Measurements from ENCODE around the gene VAPB. TPM values are rescaled to one million over a fixed set of nuclear protein-coding genes. Genes with fewer than 3 reads are reported as not detected.
A peak's percentile ranks its signal among the peaks of the same experiment; 100 is the strongest.

VAPB gene
- total and polyA plus RNA-seq, 2 experiments from 2014 or later, result 8.8 to 37.0 TPM

DNA sequence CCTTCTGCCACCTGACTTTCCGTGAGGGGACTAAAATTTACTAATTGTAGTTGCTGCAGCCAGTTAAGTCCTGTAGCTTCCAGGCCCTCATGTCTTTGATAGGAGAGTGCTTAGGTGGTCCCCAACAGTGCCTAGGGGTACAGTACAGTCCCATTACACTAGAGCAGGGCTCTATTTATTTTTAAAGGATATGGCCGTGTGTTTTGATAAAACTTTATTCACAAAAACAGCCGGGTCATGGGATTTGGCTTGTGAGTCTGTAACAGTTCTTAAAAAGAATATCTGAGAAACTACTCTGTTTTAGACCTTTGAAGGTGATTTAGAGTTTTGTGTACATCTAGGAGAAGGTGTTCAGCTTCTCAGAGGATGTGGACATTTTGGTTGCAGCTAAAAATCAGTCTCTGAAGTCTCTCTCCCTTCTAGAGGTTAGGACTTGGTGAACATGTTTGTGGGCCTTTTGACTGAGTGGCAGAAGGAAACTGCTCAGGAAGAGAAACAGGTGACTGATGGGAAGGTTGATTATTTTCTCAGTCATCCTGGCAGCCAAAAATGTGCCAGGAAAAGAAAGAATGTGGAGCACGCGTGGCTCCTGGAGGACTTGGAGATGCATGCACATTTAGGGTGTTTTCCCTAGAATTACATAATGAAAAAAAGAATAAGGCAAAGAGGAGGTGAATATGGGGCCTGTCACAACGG is 57.4 kb downstream of the VAPB start:
- Histone ChIP-seq H3K4me3 (no peak overlapping the region), H3K27ac (no peak overlapping the region), H3K36me3 (ENCODE audit: low read depth) (peaks cover 24% of the 10 kb centered on the region; the same call in 1 of the 2 replicates), H3K9ac (no peak overlapping the region), H3K9me2 (ENCODE audit: insufficient read depth) (no peaks in the 10 kb centered on the region), H3K79me2 (ENCODE audit: insufficient read depth) (peaks cover 36% of the 10 kb centered on the region), H3K9me3 (ENCODE audit: low read depth) (no peaks in the 10 kb centered on the region), H3K27me3 (replicated peaks; ENCODE audit: insufficient read depth) (no peaks in the 10 kb centered on the region), H3K4me1 (ENCODE audit: insufficient read depth) (no peaks in the 10 kb centered on the region), H3F3A (ENCODE audit: insufficient read depth) (peaks cover 12% of the 10 kb centered on the region; the same call in 1 of the 2 replicates), H3K4me2 (ENCODE audit: unreplicated experiment) (no peak overlapping the region), H2AFZ (no peak overlapping the region), H4K20me1 (ENCODE audit: insufficient read depth) (no peaks in the 10 kb centered on the region; the same call in 1 of the 2 replicates)
- 75 to 79% methylated on average over 6 of the region's 6 CpGs for WGBS, 2 experiments (ENCODE audit: low coverage in 1 of 2, low lambda C conversion rate in 2 of 2, missing lambda C conversion rate in 2 of 2)
- no peak for DNase-seq
- no peak for TF ChIP-seq EZH2 (IDR thresholded peaks at IDR 0.05; ENCODE audit: insufficient read depth, poor library complexity, severe bottlenecking)
- in situ Hi-C loops (cut with MboI), result no loop called here

GRCh38 chr20:58446960-58447265 is 57.9 kb downstream of the VAPB start:
- no peak for DNase-seq
- no peak overlapping the region for H2AFZ ChIP-seq
- H3K79me2 ChIP-seq (ENCODE audit: insufficient read depth), result peaks cover 31% of the 10 kb centered on the region
- no peaks in the 10 kb centered on the region for H3K9me2 ChIP-seq (ENCODE audit: insufficient read depth)
- H3K9me3 ChIP-seq (ENCODE audit: low read depth), result no peaks in the 10 kb centered on the region
- no peaks in the 10 kb centered on the region for H3K27me3 ChIP-seq (replicated peaks; ENCODE audit: insufficient read depth)
- in situ Hi-C loops (cut with MboI), result no loop called here
- H3K27ac ChIP-seq, result no peak overlapping the region
- no peak overlapping the region for H3K4me2 ChIP-seq (ENCODE audit: unreplicated experiment)
- H4K20me1 ChIP-seq (ENCODE audit: insufficient read depth), result no peaks in the 10 kb centered on the region; the same call in 1 of the 2 replicates
- TF ChIP-seq EZH2 (IDR thresholded peaks at IDR 0.05; ENCODE audit: insufficient read depth, poor library complexity, severe bottlenecking) (no peak), EZH2phosphoT487 (IDR thresholded peaks at IDR 0.05; ENCODE audit: insufficient read depth, low read depth) (no peak)
- H3K36me3 ChIP-seq (ENCODE audit: low read depth), result peaks cover 24% of the 10 kb centered on the region; the same call in 1 of the 2 replicates
- H3K4me1 ChIP-seq (ENCODE audit: insufficient read depth), result no peaks in the 10 kb centered on the region
- no peak overlapping the region for H3K9ac ChIP-seq
- no peak overlapping the region for H3K4me3 ChIP-seq
- peaks cover 12% of the 10 kb centered on the region; the same call in 1 of the 2 replicates for H3F3A ChIP-seq (ENCODE audit: insufficient read depth)
- WGBS, 2 experiments (ENCODE audit: low coverage in 1 of 2, low lambda C conversion rate in 2 of 2, missing lambda C conversion rate in 2 of 2), result 76 to 78% methylated on average over 7 of the region's 7 CpGs

- DNase-seq, result peak; percentile 78
- in situ Hi-C loops (cut with MboI), result no loop called here
- H3K79me2 ChIP-seq (ENCODE audit: insufficient read depth), result peaks cover 22% of the 10 kb centered on the region
Observed at GRCh38 chr20:58447511-58448391, 58.7 kb downstream of the VAPB start.

GRCh38 chr20:58448958-58449357 is 59.9 kb downstream of the VAPB start:
- no peak for TF ChIP-seq EZH2phosphoT487 (IDR thresholded peaks at IDR 0.05; ENCODE audit: insufficient read depth, low read depth)
- no peak for TF ChIP-seq EZH2 (IDR thresholded peaks at IDR 0.05; ENCODE audit: insufficient read depth, poor library complexity, severe bottlenecking)
- Histone ChIP-seq H4K20me1 (ENCODE audit: insufficient read depth) (no peaks in the 10 kb centered on the region; the same call in 1 of the 2 replicates), H3K36me3 (ENCODE audit: low read depth) (peaks cover 24% of the 10 kb centered on the region; the same call in 1 of the 2 replicates), H3K9me2 (ENCODE audit: insufficient read depth) (no peaks in the 10 kb centered on the region), H3K27me3 (replicated peaks; ENCODE audit: insufficient read depth) (no peaks in the 10 kb centered on the region), H3K4me2 (ENCODE audit: unreplicated experiment) (no peak overlapping the region), H3K4me3 (no peak overlapping the region), H3K4me1 (ENCODE audit: insufficient read depth) (no peaks in the 10 kb centered on the region), H3K9me3 (ENCODE audit: low read depth) (no peaks in the 10 kb centered on the region), H3K9ac (no peak overlapping the region), H3K27ac (no peak overlapping the region), H3K79me2 (ENCODE audit: insufficient read depth) (peaks cover 11% of the 10 kb centered on the region), H3F3A (ENCODE audit: insufficient read depth) (peaks cover 12% of the 10 kb centered on the region; the same call in 1 of the 2 replicates), H2AFZ (no peak overlapping the region)
- DNase-seq, result no peak
- in situ Hi-C loops (cut with MboI), result no loop called here
- WGBS, 2 experiments (ENCODE audit: low coverage in 1 of 2, low lambda C conversion rate in 2 of 2, missing lambda C conversion rate in 2 of 2), result 97 to 100% methylated on average over 4 of the region's 4 CpGs

More at GRCh38 chr20:58447511-58448391, 58.7 kb downstream of the VAPB start:
- H3K9ac ChIP-seq, result no peak overlapping the region
- H3K4me2 ChIP-seq (ENCODE audit: unreplicated experiment), result no peak overlapping the region
- TF ChIP-seq EZH2phosphoT487 (IDR thresholded peaks at IDR 0.05; ENCODE audit: insufficient read depth, low read depth) (no peak), EZH2 (IDR thresholded peaks at IDR 0.05; ENCODE audit: insufficient read depth, poor library complexity, severe bottlenecking) (no peak)
- H3K4me3 ChIP-seq, result no peak overlapping the region
- no peak overlapping the region for H3K27ac ChIP-seq
- peaks cover 12% of the 10 kb centered on the region; the same call in 1 of the 2 replicates for H3F3A ChIP-seq (ENCODE audit: insufficient read depth)
- no peaks in the 10 kb centered on the region for H3K27me3 ChIP-seq (replicated peaks; ENCODE audit: insufficient read depth)
- no peaks in the 10 kb centered on the region; the same call in 1 of the 2 replicates for H4K20me1 ChIP-seq (ENCODE audit: insufficient read depth)
- H3K4me1 ChIP-seq (ENCODE audit: insufficient read depth), result no peaks in the 10 kb centered on the region
- 70 to 72% methylated on average over 10 of the region's 10 CpGs for WGBS, 2 experiments (ENCODE audit: low coverage in 1 of 2, low lambda C conversion rate in 2 of 2, missing lambda C conversion rate in 2 of 2)
- H3K36me3 ChIP-seq (ENCODE audit: low read depth), result peaks cover 24% of the 10 kb centered on the region; the same call in 1 of the 2 replicates
- H2AFZ ChIP-seq, result no peak overlapping the region
- H3K9me2 ChIP-seq (ENCODE audit: insufficient read depth), result no peaks in the 10 kb centered on the region
- H3K9me3 ChIP-seq (ENCODE audit: low read depth), result no peaks in the 10 kb centered on the region

Data from GM23248 (cell line).